ENCODE data around the gene GLIS1.

Gene GLIS1

DNA sequence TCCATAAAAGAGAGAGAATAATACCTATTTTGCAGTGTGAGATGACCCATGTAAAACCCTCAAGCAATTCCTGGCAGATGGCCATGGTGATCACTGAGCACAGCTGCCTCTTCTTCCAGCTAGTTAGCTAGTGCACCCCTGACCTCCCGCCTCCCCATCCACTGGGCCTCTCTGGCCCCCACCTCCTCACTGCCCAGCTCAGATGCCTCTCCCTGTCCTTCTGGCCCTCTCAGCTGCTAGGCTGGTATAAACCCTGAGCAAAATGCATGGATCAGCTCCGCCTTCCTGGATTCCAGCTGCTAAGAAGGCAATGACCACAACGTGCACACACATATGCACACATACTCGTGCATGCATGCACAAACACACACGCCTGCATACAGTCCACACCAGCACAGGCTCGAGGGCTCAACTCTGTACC, 162.6 kb downstream of the GLIS1 start:
- no peak overlapping the region for H3K4me3 ChIP-seq (ENCODE audit: insufficient read depth, low read depth, low read length)
- no peaks in the 10 kb centered on the region for H3K9me3 ChIP-seq (ENCODE audit: control insufficient read depth, low read length)
- H3K36me3 ChIP-seq (ENCODE audit: control insufficient read depth, insufficient read depth, low read length), result no peaks in the 10 kb centered on the region
- H3K4me1 ChIP-seq (ENCODE audit: control insufficient read depth, insufficient read depth, low read length), result peaks cover 25% of the 10 kb centered on the region
- WGBS, 2 experiments, result 77% methylated on average over 6 of the region's 6 CpGs
- no peaks in the 10 kb centered on the region for H3K27me3 ChIP-seq (ENCODE audit: control insufficient read depth, insufficient read depth, low read length, poor library complexity, severe bottlenecking)
- no peak overlapping the region for H3K27ac ChIP-seq (ENCODE audit: insufficient read depth, low read depth, low read length, poor library complexity, severe bottlenecking)

DNA sequence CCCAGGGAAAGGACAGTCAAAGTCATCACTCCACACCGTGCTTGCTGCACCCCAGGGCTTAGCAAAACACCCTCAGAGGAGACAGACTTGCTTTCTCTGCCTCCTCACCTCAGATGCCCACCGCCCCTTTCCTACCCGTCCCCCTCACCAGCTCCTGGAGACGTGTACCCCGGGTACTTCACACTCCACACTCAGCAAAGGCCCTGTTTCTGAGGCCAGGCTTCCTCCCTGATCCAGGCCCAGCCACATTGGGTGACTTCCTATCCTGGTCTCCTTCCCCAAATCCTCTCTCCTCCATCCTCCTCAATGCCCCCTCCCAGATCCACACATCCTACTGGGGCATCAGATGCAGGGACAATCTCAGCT, 163.0 kb downstream of the GLIS1 start:
- Histone ChIP-seq H3K36me3 (ENCODE audit: control insufficient read depth, insufficient read depth, low read length) (no peaks in the 10 kb centered on the region), H3K9me3 (ENCODE audit: control insufficient read depth, low read length) (no peaks in the 10 kb centered on the region), H3K4me3 (ENCODE audit: insufficient read depth, low read depth, low read length) (no peak overlapping the region), H3K4me1 (ENCODE audit: control insufficient read depth, insufficient read depth, low read length) (peaks cover 25% of the 10 kb centered on the region), H3K27ac (ENCODE audit: insufficient read depth, low read depth, low read length, poor library complexity, severe bottlenecking) (no peak overlapping the region), H3K27me3 (ENCODE audit: control insufficient read depth, insufficient read depth, low read length, poor library complexity, severe bottlenecking) (no peaks in the 10 kb centered on the region)
- WGBS, 2 experiments, result 79 to 82% methylated on average over 5 of the region's 5 CpGs

DNA sequence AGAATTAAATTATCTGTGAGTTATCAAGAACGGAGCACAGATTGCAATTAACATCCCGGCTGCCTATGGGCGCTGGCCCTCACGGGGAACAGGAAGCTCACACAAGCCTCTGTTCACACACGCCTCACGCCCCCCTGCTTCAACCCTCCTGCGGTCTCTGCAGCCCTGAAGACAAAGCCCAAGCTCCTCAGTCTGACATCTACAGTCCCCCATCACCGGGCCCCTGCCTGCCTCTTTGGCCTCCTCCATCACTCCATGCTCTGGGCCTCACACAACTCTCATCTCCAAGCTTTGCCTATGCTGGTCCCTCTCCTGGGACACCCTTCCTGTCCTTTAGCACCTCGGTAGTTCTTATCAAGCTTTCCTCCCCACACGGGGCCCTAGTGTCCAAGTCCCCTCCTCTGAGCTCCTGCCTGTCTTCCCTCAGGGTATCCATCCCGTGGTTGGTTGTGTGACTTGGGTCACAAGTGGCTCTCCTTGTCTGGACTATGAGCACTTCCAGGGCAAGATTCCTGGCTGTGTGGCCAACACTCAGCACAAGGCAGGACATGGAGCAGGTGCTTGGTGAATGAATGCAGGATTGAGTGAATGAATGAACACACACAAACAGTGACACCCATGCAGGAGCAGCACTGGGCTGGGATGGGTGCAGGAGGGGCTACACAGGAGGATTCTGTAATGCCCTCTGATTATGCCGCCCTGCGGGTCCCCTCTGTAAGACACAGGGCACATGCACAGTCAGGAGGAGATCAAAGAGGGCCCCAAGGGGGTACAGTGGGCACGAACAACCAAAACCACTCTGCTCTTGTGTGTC, 163.6 kb downstream of the GLIS1 start:
- Histone ChIP-seq H3K36me3 (ENCODE audit: control insufficient read depth, insufficient read depth, low read length) (no peaks in the 10 kb centered on the region), H3K4me1 (ENCODE audit: control insufficient read depth, insufficient read depth, low read length) (peaks cover 25% of the 10 kb centered on the region), H3K9me3 (ENCODE audit: control insufficient read depth, low read length) (no peaks in the 10 kb centered on the region), H3K27me3 (ENCODE audit: control insufficient read depth, insufficient read depth, low read length, poor library complexity, severe bottlenecking) (no peaks in the 10 kb centered on the region), H3K4me3 (ENCODE audit: insufficient read depth, low read depth, low read length) (no peak overlapping the region), H3K27ac (ENCODE audit: insufficient read depth, low read depth, low read length, poor library complexity, severe bottlenecking) (no peak overlapping the region)
- 71 to 77% methylated on average over 14 of the region's 14 CpGs for WGBS, 2 experiments

DNA sequence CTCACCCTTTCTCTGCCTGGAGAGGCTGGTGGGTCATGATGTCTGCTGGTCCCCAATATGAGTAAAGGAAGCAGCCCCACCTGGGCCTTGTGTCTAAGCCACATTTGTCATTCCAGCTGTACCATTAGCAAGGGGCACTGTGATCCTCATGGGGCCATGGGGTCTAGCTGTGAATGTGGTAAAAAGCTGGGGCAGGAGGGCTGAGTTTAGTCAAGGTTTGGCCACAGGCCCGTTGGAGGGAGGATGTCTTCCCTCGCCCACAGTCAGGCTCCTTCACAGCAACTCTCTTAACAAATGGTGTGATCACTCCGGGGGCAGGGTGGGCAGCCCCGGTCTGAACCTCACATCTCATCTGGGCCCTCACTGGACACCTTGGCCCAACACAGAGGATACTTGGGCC, 164.3 kb downstream of the GLIS1 start:
- 83 to 85% methylated on average over 4 of the region's 4 CpGs for WGBS, 2 experiments
- Histone ChIP-seq H3K4me3 (ENCODE audit: insufficient read depth, low read depth, low read length) (no peak overlapping the region), H3K27ac (ENCODE audit: insufficient read depth, low read depth, low read length, poor library complexity, severe bottlenecking) (no peak overlapping the region), H3K36me3 (ENCODE audit: control insufficient read depth, insufficient read depth, low read length) (no peaks in the 10 kb centered on the region), H3K4me1 (ENCODE audit: control insufficient read depth, insufficient read depth, low read length) (peaks cover 25% of the 10 kb centered on the region), H3K27me3 (ENCODE audit: control insufficient read depth, insufficient read depth, low read length, poor library complexity, severe bottlenecking) (no peaks in the 10 kb centered on the region), H3K9me3 (ENCODE audit: control insufficient read depth, low read length) (no peaks in the 10 kb centered on the region)

DNA sequence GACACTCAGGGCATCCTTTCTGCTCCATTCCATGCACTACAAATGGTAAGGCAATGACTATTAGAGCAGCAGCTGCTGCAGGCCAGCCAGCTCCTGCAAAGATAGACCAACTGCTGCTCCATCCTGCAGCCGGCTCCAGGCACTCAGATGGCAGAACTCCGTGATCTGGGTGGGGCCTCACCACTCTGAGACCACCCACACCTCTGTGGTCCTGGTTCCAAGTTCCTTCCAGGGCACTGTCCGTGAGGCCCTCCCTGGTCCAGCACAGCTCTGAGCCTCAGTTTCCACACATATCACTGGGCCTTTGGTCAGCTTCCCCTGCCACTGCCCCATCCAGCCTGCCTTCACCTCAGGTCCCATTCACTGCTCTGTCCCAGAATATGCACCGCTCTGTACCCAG, 165.0 kb downstream of the GLIS1 start:
- H3K4me3 ChIP-seq (ENCODE audit: insufficient read depth, low read depth, low read length), result no peak overlapping the region
- no peaks in the 10 kb centered on the region for H3K27me3 ChIP-seq (ENCODE audit: control insufficient read depth, insufficient read depth, low read length, poor library complexity, severe bottlenecking)
- WGBS, 2 experiments, result 80 to 86% methylated on average over 4 of the region's 4 CpGs
- H3K9me3 ChIP-seq (ENCODE audit: control insufficient read depth, low read length), result no peaks in the 10 kb centered on the region
- peaks cover 25% of the 10 kb centered on the region for H3K4me1 ChIP-seq (ENCODE audit: control insufficient read depth, insufficient read depth, low read length)
- no peak overlapping the region for H3K27ac ChIP-seq (ENCODE audit: insufficient read depth, low read depth, low read length, poor library complexity, severe bottlenecking)
- H3K36me3 ChIP-seq (ENCODE audit: control insufficient read depth, insufficient read depth, low read length), result no peaks in the 10 kb centered on the region

DNA sequence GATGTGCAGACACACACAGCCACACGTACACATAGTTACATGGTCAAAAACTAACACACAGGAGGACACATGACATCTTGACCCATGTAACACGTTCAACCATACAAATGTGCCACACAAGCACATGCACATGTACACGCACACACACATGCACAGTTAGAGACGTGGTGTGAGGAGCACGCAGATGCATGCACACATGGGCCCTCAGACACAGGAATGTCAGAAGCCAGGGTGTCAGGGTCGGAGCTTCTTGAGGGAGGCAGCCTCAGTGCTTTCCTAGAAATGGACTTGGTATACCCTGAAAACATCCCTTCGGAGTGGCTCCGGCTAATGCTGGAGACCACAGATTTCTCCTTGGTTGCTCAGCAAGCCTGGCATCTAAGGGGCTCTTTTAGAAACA, 165.4 kb downstream of the GLIS1 start:
- no peak overlapping the region for H3K4me3 ChIP-seq (ENCODE audit: insufficient read depth, low read depth, low read length)
- no peaks in the 10 kb centered on the region for H3K27me3 ChIP-seq (ENCODE audit: control insufficient read depth, insufficient read depth, low read length, poor library complexity, severe bottlenecking)
- peaks cover 25% of the 10 kb centered on the region for H3K4me1 ChIP-seq (ENCODE audit: control insufficient read depth, insufficient read depth, low read length)
- no peaks in the 10 kb centered on the region for H3K36me3 ChIP-seq (ENCODE audit: control insufficient read depth, insufficient read depth, low read length)
- WGBS, 2 experiments, result 91 to 95% methylated on average over 8 of the region's 8 CpGs
- no peak overlapping the region for H3K27ac ChIP-seq (ENCODE audit: insufficient read depth, low read depth, low read length, poor library complexity, severe bottlenecking)
- H3K9me3 ChIP-seq (ENCODE audit: control insufficient read depth, low read length), result no peaks in the 10 kb centered on the region

DNA sequence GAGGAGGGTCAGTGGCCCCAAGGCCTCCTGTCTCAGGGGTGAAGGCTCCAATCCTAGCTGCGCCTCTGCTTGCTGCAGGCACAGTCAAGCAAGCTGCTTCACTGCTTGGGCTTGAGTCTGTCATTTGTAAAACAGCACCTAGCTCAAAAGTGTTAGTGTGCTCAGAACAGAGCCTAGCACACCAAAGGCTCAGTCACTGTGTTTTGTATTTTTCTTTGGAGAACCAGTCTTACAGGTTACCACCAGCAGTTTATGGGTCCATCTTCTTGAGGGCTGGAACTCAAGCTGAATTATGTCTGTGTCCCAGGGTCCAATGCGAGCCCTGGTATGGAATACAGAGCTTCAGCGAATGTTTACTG, 166.2 kb downstream of the GLIS1 start:
- no peaks in the 10 kb centered on the region for H3K27me3 ChIP-seq (ENCODE audit: control insufficient read depth, insufficient read depth, low read length, poor library complexity, severe bottlenecking)
- WGBS, 2 experiments, result 93 to 94% methylated on average over 3 of the region's 3 CpGs
- no peaks in the 10 kb centered on the region for H3K36me3 ChIP-seq (ENCODE audit: control insufficient read depth, insufficient read depth, low read length)
- no peak overlapping the region for H3K27ac ChIP-seq (ENCODE audit: insufficient read depth, low read depth, low read length, poor library complexity, severe bottlenecking)
- no peak overlapping the region for H3K4me3 ChIP-seq (ENCODE audit: insufficient read depth, low read depth, low read length)
- H3K9me3 ChIP-seq (ENCODE audit: control insufficient read depth, low read length), result no peaks in the 10 kb centered on the region
- H3K4me1 ChIP-seq (ENCODE audit: control insufficient read depth, insufficient read depth, low read length), result peaks cover 25% of the 10 kb centered on the region

DNA sequence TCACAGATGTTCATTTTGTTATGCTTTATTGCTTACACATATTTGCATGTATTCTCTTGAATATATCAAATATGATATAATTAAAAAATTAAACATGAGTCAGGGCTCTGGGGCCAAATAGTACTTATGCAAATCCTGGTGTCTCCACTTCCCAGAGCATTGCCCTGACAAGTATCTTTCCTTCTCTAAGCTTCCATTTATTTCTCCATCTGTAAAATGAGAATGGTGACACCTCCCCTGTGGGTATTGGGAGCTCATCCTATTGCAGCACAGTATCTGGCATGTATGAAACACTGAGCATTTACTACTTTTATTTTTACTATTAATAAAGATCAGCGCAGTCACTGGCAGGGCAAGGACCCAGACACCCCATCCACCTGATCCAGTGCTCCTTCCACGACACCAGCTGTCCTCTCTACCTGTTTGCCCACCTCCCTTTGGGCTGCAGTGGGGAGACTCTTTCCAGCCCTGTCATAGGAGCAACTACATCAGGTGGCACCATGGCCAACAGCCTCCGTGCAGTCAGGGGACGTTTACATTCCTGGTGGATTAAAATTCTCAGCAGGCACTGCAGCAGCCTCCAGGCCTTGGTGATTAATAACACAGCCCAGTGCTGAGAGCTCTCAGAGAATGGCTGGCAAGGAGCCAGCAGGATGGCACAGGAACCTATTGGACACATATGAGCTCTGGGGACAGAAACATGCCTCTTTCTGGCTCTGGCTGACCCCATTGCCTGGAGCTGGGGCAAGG, 166.7 kb downstream of the GLIS1 start:
- WGBS, 2 experiments, result 64 to 75% methylated on average over 4 of the region's 4 CpGs
- Histone ChIP-seq H3K4me1 (ENCODE audit: control insufficient read depth, insufficient read depth, low read length) (peaks cover 25% of the 10 kb centered on the region), H3K36me3 (ENCODE audit: control insufficient read depth, insufficient read depth, low read length) (no peaks in the 10 kb centered on the region), H3K4me3 (ENCODE audit: insufficient read depth, low read depth, low read length) (no peak overlapping the region), H3K27ac (ENCODE audit: insufficient read depth, low read depth, low read length, poor library complexity, severe bottlenecking) (no peak overlapping the region), H3K9me3 (ENCODE audit: control insufficient read depth, low read length) (no peaks in the 10 kb centered on the region), H3K27me3 (ENCODE audit: control insufficient read depth, insufficient read depth, low read length, poor library complexity, severe bottlenecking) (no peaks in the 10 kb centered on the region)

DNA sequence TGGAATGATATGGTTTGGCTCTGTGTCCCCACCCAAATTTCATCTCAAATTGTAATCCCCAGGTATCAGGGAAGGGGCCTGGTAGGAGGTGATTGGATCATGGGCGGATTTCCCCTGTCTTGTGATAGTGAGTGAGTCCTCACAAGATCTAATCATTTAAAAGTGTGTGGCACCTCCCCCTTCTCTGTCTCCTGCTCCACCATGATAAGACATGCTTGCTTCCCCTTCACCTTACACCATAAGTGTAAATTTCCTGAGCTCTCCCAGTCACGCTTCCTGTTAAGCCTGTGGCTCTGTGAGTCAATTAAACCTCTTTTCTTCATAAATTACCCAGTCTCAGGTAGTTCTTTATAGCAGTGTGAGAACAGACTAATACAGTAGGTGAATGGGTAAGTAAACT, 170.4 kb downstream of the GLIS1 start:
- Histone ChIP-seq H3K27ac (ENCODE audit: insufficient read depth, low read depth, low read length, poor library complexity, severe bottlenecking) (no peak overlapping the region), H3K4me3 (ENCODE audit: insufficient read depth, low read depth, low read length) (no peak overlapping the region), H3K27me3 (ENCODE audit: control insufficient read depth, insufficient read depth, low read length, poor library complexity, severe bottlenecking) (no peaks in the 10 kb centered on the region), H3K9me3 (ENCODE audit: control insufficient read depth, low read length) (no peaks in the 10 kb centered on the region), H3K36me3 (ENCODE audit: control insufficient read depth, insufficient read depth, low read length) (no peaks in the 10 kb centered on the region), H3K4me1 (ENCODE audit: control insufficient read depth, insufficient read depth, low read length) (peaks cover 7% of the 10 kb centered on the region)
- WGBS, 2 experiments, result 92 to 93% methylated on average over 2 of the region's 2 CpGs

DNA sequence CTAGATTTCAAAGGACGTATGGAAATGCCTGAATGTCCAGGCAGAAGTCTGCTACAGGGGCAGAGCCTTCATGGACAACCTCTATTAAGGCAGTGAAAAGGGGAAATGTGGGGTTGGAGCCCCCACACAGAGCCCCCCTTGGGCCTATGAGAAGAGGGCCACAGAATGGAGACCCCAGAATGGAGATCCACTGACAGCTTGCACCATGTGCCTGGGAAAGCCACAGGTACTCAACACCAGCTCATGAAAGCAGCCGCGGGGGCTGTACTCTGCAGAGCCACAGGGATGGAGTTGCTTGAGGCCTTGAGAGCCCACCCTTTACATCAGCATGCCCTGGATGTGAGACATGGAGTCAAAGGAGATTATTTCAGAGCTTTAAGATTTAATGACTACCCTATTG, 171.1 kb downstream of the GLIS1 start:
- Histone ChIP-seq H3K9me3 (ENCODE audit: control insufficient read depth, low read length) (no peaks in the 10 kb centered on the region), H3K4me3 (ENCODE audit: insufficient read depth, low read depth, low read length) (no peak overlapping the region), H3K27me3 (ENCODE audit: control insufficient read depth, insufficient read depth, low read length, poor library complexity, severe bottlenecking) (no peaks in the 10 kb centered on the region), H3K27ac (ENCODE audit: insufficient read depth, low read depth, low read length, poor library complexity, severe bottlenecking) (no peak overlapping the region), H3K4me1 (ENCODE audit: control insufficient read depth, insufficient read depth, low read length) (peaks cover 6% of the 10 kb centered on the region), H3K36me3 (ENCODE audit: control insufficient read depth, insufficient read depth, low read length) (no peaks in the 10 kb centered on the region)
- 91 to 93% methylated on average over 3 of the region's 3 CpGs for WGBS, 2 experiments
